ENCODE data around the gene B4GALNT4.
"Not testable (repeated sequence)": the region's sequence is repeated elsewhere in the genome, so short reads cannot be mapped to it uniquely, and the experiment has no call there.

B4GALNT4 gene

DNA sequence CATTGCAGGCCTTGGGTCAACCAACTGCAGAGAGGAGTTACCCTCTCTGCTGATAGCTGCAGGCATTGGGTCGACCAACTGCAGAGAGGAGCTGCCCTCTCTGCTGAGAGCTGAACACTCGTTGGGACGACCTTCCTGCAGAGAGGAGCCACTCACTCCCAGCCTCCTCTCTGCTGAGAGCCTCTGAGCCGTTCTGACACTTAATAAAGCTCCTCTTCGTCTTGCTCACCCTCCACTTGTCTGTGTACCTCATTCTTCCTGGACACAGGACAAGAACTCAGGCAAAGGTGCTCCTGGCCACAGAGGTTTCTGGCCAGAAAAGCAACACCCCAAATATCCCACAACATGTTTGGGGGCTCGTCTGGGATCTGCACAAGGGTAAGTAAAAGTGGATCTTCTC is 17.2 kb downstream of the B4GALNT4 start:
- TF ChIP-seq, protein P1, sequence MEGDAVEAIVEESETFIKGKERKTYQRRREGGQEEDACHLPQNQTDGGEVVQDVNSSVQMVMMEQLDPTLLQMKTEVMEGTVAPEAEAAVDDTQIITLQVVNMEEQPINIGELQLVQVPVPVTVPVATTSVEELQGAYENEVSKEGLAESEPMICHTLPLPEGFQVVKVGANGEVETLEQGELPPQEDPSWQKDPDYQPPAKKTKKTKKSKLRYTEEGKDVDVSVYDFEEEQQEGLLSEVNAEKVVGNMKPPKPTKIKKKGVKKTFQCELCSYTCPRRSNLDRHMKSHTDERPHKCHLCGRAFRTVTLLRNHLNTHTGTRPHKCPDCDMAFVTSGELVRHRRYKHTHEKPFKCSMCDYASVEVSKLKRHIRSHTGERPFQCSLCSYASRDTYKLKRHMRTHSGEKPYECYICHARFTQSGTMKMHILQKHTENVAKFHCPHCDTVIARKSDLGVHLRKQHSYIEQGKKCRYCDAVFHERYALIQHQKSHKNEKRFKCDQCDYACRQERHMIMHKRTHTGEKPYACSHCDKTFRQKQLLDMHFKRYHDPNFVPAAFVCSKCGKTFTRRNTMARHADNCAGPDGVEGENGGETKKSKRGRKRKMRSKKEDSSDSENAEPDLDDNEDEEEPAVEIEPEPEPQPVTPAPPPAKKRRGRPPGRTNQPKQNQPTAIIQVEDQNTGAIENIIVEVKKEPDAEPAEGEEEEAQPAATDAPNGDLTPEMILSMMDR (IDR thresholded peaks at IDR 0.05; ENCODE audit: control extremely low read depth, extremely low read depth, low read depth, missing control alignments), result no peak
- POLR2A ChIA-PET, result interaction anchor here (0.6 kb wide), 1 partner anchor 178 kb away, joined by 5 read pairs; no protein-coding TSS in a partner anchor
- CTCF ChIA-PET, result interaction anchor here (0.8 to 2.1 kb wide), 2 partner anchors 11 to 31 kb away, joined by 3 to 6 read pairs; no protein-coding TSS in a partner anchor
- no peak for DNase-seq (ENCODE audit: extremely low spot score)

DNA sequence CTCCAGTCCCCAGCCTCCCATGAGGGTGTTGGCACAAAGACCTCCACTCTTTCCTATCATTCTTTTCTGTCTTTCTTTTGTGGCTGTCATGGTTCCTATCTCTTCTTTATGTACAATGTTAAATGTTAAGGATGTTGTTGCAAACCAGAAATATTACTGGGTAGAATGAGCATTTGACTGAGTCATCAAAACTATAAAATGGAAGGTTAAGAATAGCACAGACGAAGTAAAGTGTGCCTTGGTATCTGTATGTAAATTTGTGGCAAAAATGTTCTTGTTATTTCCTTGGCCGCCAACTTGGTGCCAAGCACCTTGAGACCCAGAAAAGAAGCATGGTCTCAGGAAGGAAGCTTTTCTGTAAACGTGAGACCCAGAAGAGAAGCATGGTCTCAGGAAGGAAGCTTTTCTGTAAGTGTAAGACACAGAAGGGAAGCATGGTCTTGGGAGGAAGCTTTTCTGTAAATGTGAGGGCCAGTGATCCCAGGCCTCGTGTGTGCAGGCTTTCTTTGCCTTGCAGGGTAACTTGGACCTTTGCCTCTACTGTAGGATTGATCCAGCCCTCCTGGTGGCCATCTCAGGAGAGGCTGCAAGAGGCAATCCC is 18.0 kb downstream of the B4GALNT4 start:
- ChIA-PET POLR2A (no interaction called here), CTCF (interaction anchor here (1.2 to 2.1 kb wide), 3 partner anchors 10 to 24 kb away, joined by 3 to 6 read pairs (median 3); no protein-coding TSS in a partner anchor)
- no peak for DNase-seq (ENCODE audit: extremely low spot score)
- TF ChIP-seq, protein P1 (IDR thresholded peaks at IDR 0.05; ENCODE audit: control extremely low read depth, extremely low read depth, low read depth, missing control alignments), result no peak

DNA sequence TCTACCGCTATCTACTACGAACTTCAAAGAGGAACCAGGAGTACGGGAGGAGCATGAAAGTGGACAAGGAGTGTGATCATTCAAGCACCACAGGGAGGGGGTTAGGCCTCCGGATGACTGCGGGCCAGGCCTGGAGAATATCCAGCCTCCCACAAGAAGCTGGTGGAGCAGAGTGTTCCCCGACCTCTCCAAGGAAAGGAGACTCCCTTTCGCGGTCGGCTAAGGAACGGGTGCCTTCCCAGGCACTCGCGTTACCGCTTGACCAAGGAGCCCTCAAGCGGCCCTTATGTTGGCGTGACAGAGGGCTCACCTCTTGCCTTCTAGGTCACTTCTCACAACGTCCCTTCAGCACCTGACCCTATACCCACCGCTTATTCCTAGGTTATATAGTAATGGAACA is 20.1 kb downstream of the B4GALNT4 start:
- POLR2A ChIA-PET; DNase-seq (ENCODE audit: extremely low spot score); CTCF ChIA-PET: not testable (repeated sequence)

DNA sequence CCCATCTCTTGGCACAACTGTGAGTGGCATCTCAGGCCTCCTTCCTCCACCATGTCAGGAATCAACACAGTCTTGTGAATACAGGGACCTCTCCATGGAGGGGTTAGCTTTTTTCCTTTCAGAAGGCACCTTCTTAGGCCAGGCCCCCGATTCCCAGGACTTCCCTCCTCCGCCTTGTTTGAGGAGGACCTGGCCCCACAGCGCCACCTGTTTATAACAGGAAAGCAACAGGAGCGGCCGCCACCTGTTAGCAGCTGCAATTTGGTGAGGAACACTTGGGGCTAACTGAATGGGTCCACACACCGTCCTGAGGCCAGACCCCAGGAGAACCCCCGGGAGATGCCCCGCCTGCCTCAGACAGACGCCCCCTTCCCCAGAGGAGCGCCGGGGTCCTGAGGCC is 20.9 kb downstream of the B4GALNT4 start:
- ChIA-PET CTCF (no interaction called here), POLR2A (no interaction called here)
- TF ChIP-seq, protein P1 (IDR thresholded peaks at IDR 0.05; ENCODE audit: control extremely low read depth, extremely low read depth, low read depth, missing control alignments), result peak; percentile 11
- DNase-seq (ENCODE audit: extremely low spot score), result no peak

DNA sequence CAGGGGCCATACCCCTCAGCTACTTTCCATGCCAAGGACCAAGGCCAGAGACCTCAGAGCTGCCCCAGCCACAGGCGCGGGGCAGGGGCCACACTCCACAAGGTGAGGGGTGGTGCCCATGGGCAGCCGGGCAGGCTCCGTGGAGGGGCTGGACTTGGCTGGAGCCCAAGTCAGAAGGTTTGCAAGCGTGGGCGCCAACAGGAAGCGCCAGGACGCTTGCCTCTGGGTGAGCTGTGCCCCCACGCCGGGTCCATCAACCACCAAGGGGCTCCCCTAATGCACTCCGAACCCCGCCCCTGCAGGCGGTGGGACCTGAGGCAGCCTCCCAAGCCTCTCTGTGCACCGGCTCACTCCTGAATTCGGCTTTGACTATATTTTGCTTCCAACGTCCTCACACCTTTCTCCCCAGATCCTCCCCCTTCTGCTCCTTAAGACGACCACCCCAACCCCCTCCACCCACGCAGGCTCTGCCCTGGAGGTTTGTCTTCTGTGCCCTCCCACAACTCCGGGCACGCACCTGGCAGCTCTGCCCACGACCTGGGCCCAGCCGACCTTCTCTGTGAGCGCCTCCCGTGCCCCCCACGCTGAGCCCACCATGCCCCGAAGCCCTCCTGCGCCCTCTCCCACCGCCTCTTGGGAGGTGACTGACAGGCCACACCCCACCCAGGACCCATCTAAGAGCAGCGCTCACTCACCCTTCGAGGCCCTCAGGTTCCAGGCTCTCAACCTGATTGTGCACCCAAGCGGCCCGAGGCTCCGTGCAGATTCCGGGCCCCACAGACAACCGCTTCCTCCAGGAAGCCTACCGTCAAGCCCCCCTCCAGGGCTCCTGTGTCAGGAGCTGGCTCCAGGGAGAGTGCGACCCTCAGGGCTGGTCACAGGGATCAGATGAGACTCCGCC is 22.1 kb downstream of the B4GALNT4 start:
- CTCF ChIA-PET, result no interaction called here
- TF ChIP-seq, protein P1 (IDR thresholded peaks at IDR 0.05; ENCODE audit: control extremely low read depth, extremely low read depth, low read depth, missing control alignments), result no peak
- POLR2A ChIA-PET, result no interaction called here
- DNase-seq (ENCODE audit: extremely low spot score), result no peak

DNA sequence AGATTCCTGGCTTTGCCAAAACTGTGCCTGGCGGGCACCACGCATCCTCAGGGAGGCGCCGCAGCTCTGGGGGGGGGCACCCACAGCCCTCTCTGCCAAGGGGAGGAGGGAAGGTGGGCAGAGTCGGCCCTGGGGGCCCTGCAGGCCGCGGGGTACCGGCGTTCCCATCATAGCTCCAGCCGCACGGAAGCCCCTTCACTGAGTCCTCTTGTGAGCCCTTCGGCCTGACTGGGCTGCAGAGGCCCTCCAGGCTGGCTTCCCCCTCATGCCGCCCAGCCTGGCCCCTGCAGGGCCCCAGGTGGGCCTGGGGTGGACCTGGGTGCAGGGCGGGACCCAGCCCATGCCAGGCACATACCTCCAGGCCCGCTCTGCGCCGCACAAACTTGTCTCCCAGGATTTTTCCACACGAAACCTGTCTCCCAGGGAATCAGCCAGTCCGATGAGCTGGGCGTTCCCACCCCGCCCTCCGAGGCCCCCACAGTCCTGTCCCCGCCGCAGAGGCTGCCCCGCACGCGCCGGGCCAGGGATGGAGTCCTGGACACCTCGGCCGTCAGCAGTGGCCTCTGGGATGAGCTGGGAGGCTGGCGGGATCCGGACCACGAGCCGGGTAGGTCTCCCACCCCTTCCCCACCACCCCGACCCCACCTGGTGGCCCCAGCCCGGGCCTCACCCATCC is 22.9 kb downstream of the B4GALNT4 start:
- no peak for DNase-seq (ENCODE audit: extremely low spot score)
- TF ChIP-seq, protein P1 (IDR thresholded peaks at IDR 0.05; ENCODE audit: control extremely low read depth, extremely low read depth, low read depth, missing control alignments), result no peak
- ChIA-PET POLR2A (no interaction called here), CTCF (no interaction called here)

All from GM10248 (cell line).